H1 (cell line): Measurements from ENCODE around the gene RFPL3. TPM values are rescaled to one million over a fixed set of nuclear protein-coding genes. Genes with fewer than 3 reads are reported as not detected.

ENCODE experiments used
- CTCF ChIA-PET: fragments of 300-600 bp; sonication (Branson Sonifier 250); formaldehyde crosslinking; loops from one replicate; lab custom pipeline; 2021; ENCODE audit not compliant: partially characterized antibody; lab: Charles Lee
- POLR2A ChIA-PET: fragments of 300-600 bp; sonication (Branson Sonifier 250); formaldehyde crosslinking; loops from one replicate; lab custom pipeline; 2021; ENCODE audit warnings: inconsistent platforms; ENCODE audit not compliant: partially characterized antibody; lab: Charles Lee
- DNase-seq, 2 experiments: peaks; one replicate each; pipeline versions ENCODE4 v3.0.0 to v3.0.0-alpha.2; 2010 to 2022; ENCODE audit warnings: low spot score in 2 of 2, low read depth in 1 of 2, mixed read lengths in 1 of 2
- FAIRE-seq: peaks from 2 replicates; lab custom pipeline; 2011; peaks lifted over from hg19 to GRCh38; lab: Jason Lieb, UNC
- H2AFZ ChIP-seq: 2 replicates; pipeline ENCODE4 v1.8.1; 2012; ENCODE audit warnings: low read length, inconsistent platforms
- H2AK5ac ChIP-seq: 2 replicates; pipeline ENCODE4 v1.6.1; 2013; ENCODE audit warnings: low read depth, low read length
- H2BK120ac ChIP-seq: replicated peaks from 2 replicates; pipeline ENCODE3; 2013; ENCODE audit warnings: low read depth, low read length, inconsistent platforms
- H2BK12ac ChIP-seq: 2 replicates; pipeline ENCODE4 v1.6.1; 2013; ENCODE audit warnings: low read depth, low read length
- H2BK15ac ChIP-seq: 2 replicates; pipeline ENCODE4 v1.6.1; 2013; ENCODE audit warnings: low read length
- H2BK20ac ChIP-seq: 2 replicates; pipeline ENCODE4 v1.6.1; 2013; ENCODE audit warnings: low read length
- H2BK5ac ChIP-seq: 2 replicates; pipeline ENCODE4 v1.6.1; 2013; ENCODE audit warnings: low read depth, low read length
- H3K14ac ChIP-seq: 2 replicates; pipeline ENCODE4 v1.6.1; 2013; ENCODE audit warnings: inconsistent platforms; ENCODE audit not compliant: insufficient read length
- H3K18ac ChIP-seq: 2 replicates; pipeline ENCODE4 v1.6.1; 2013; ENCODE audit warnings: low read length; ENCODE audit errors: extremely low read depth
- H3K23ac ChIP-seq: 2 replicates; pipeline ENCODE4 v1.6.1; 2013; ENCODE audit warnings: inconsistent platforms; ENCODE audit not compliant: insufficient read length
- H3K23me2 ChIP-seq: 2 replicates; pipeline ENCODE4 v1.6.1; 2013; ENCODE audit warnings: low read depth, low read length
- H3K27ac ChIP-seq: 2 replicates; pipeline ENCODE4 v1.6.1; 2011; ENCODE audit warnings: low read depth, low read length, inconsistent platforms
- H3K27me3 ChIP-seq, 4 experiments: replicated peaks in 1 of 4; 1 replicate in 1 of 4; 2 replicates in 3 of 4; pipeline versions ENCODE4 v1.6.1 to v1.8.1; 2011 to 2013; ENCODE audit warnings: low read length in 3 of 4, mild to moderate bottlenecking in 3 of 4, inconsistent platforms in 2 of 4, mixed read lengths in 2 of 4, moderate library complexity in 1 of 4; ENCODE audit not compliant: control insufficient read depth in 3 of 4, insufficient read depth in 3 of 4; ENCODE audit errors: extremely low read depth in 1 of 4
- H3K36me3 ChIP-seq, 4 experiments: 2 replicates each; pipeline versions ENCODE4 v1.6.1 to v1.8.1; 2011 to 2013; ENCODE audit warnings: mild to moderate bottlenecking in 4 of 4, low read length in 3 of 4, moderate library complexity in 2 of 4, control low read depth in 1 of 4, inconsistent platforms in 1 of 4; ENCODE audit not compliant: insufficient read depth in 4 of 4, control insufficient read depth in 2 of 4
- H3K4ac ChIP-seq: replicated peaks from 2 replicates; pipeline ENCODE3; 2013; ENCODE audit warnings: low read length, low read depth, mixed read lengths, inconsistent platforms; ENCODE audit not compliant: insufficient read length
- H3K4me1 ChIP-seq, 4 experiments: replicated peaks in 1 of 4; 1 replicate in 1 of 4; 2 replicates in 3 of 4; pipeline versions ENCODE4 v1.6.1 to v1.8.1; 2011 to 2013; ENCODE audit warnings: low read length in 3 of 4, inconsistent platforms in 2 of 4, mixed read lengths in 1 of 4; ENCODE audit not compliant: insufficient read depth in 4 of 4, control insufficient read depth in 3 of 4
- H3K4me2 ChIP-seq, 2 experiments: 2 replicates each; pipeline versions ENCODE4 v1.6.1 to v1.8.1; 2011 to 2013; ENCODE audit warnings: low read depth in 2 of 2, low read length in 2 of 2, control low read depth in 1 of 2, inconsistent platforms in 1 of 2, mild to moderate bottlenecking in 1 of 2; ENCODE audit not compliant: insufficient read depth in 1 of 2
- H3K4me3 ChIP-seq, 4 experiments: fragments of 200-600, 300-600 bp in 1 of 4; sonication (generic), shearing (Covaris generic), sonication (Bioruptor Twin) in 1 of 4; 2 replicates each; pipeline versions ENCODE4 v1.5.1 to v1.8.1; 2011 to 2016; ENCODE audit warnings: low read length in 4 of 4, low read depth in 3 of 4, control low read depth in 2 of 4, inconsistent platforms in 2 of 4, mild to moderate bottlenecking in 2 of 4, mixed read lengths in 1 of 4, moderate library complexity in 1 of 4; ENCODE audit not compliant: insufficient read depth in 2 of 4; ENCODE audit errors: extremely low read depth in 1 of 4
- H3K56ac ChIP-seq: replicated peaks from 2 replicates; pipeline ENCODE3; 2013; ENCODE audit warnings: low read depth, mild to moderate bottlenecking, mixed read lengths, low read length, inconsistent platforms; ENCODE audit not compliant: insufficient read length
- H3K79me1 ChIP-seq: 2 replicates; pipeline ENCODE4 v1.6.1; 2013; ENCODE audit warnings: low read depth, low read length, control low read depth
- H3K79me2 ChIP-seq, 2 experiments: 2 replicates each; pipeline versions ENCODE4 v1.6.1 to v1.8.1; 2012 to 2013; ENCODE audit warnings: low read length in 2 of 2, mild to moderate bottlenecking in 2 of 2, inconsistent platforms in 1 of 2; ENCODE audit not compliant: insufficient read depth in 2 of 2, control insufficient read depth in 1 of 2
- H3K9ac ChIP-seq, 4 experiments: replicated peaks in 1 of 4; 1 replicate in 1 of 4; 2 replicates in 3 of 4; pipeline versions ENCODE4 v1.6.1 to v1.8.1; 2011 to 2013; ENCODE audit warnings: low read depth in 3 of 4, low read length in 3 of 4, control low read depth in 2 of 4, mild to moderate bottlenecking in 2 of 4, moderate library complexity in 2 of 4, inconsistent platforms in 1 of 4; ENCODE audit errors: extremely low read depth in 1 of 4
- H3K9me3 ChIP-seq, 2 experiments: 2 replicates each; pipeline versions ENCODE4 v1.6.1 to v1.8.1; 2012 to 2013; ENCODE audit warnings: mild to moderate bottlenecking in 2 of 2, moderate library complexity in 2 of 2, control low read depth in 1 of 2, inconsistent platforms in 1 of 2, low read depth in 1 of 2, low read length in 1 of 2, mixed read lengths in 1 of 2; ENCODE audit not compliant: insufficient read depth in 2 of 2
- H4K20me1 ChIP-seq, 2 experiments: replicated peaks in 1 of 2; 2 replicates each; pipeline versions ENCODE3 to v1.8.1; 2011 to 2013; ENCODE audit warnings: inconsistent platforms in 2 of 2, low read length in 2 of 2, mild to moderate bottlenecking in 1 of 2; ENCODE audit not compliant: insufficient read depth in 2 of 2, control insufficient read depth in 1 of 2
- H4K5ac ChIP-seq: 2 replicates; pipeline ENCODE4 v1.6.1; 2013; ENCODE audit warnings: low read length, low read depth, mixed read lengths, inconsistent platforms; ENCODE audit not compliant: insufficient read length
- H4K8ac ChIP-seq: 2 replicates; pipeline ENCODE4 v1.8.0; 2013; ENCODE audit warnings: mild to moderate bottlenecking, moderate library complexity, low read length, inconsistent platforms; ENCODE audit not compliant: insufficient read depth; ENCODE audit errors: extremely low read depth
- H4K91ac ChIP-seq: replicated peaks from 2 replicates; pipeline ENCODE3; 2013; ENCODE audit warnings: low read length, mixed read lengths, inconsistent platforms; ENCODE audit not compliant: insufficient read length
- NANOG ChIP-seq: IDR thresholded peaks from 2 replicates; pipeline ENCODE4 v1.6.1; 2011; ENCODE audit warnings: low read length, low read depth, mild to moderate bottlenecking, inconsistent platforms; ENCODE audit not compliant: insufficient read depth, poor library complexity, severe bottlenecking
- RAD21 ChIP-seq, 2 experiments: IDR thresholded peaks in 1 of 2; conservative IDR thresholded peaks in 1 of 2; 2 replicates each; pipeline ENCODE4 v1.6.1; 2011; ENCODE audit warnings: low read depth in 2 of 2, low read length in 2 of 2, improper control_type of control experiment in 1 of 2, inconsistent platforms in 1 of 2, mild to moderate bottlenecking in 1 of 2, moderate library complexity in 1 of 2
- TAF1 ChIP-seq: IDR thresholded peaks from 2 replicates; pipeline ENCODE4 v1.6.1; 2011; ENCODE audit warnings: mild to moderate bottlenecking, low read depth, low read length
- TAF7 ChIP-seq: optimal IDR thresholded peaks from 2 replicates; pipeline ENCODE3; 2011; ENCODE audit warnings: low read depth, mild to moderate bottlenecking, inconsistent platforms, low read length, moderate library complexity, borderline replicate concordance
- WGBS, 2 experiments: shearing (Covaris generic) in 1 of 2; methylation state at CpG; one replicate each; pipeline versions ENCODE4 v1.1.6 to v1.1.7; 2013 to 2015; ENCODE audit warnings: low lambda C conversion rate in 2 of 2, mixed read lengths in 2 of 2, inconsistent platforms in 1 of 2, low coverage in 1 of 2, missing lambda C conversion rate in 1 of 2; ENCODE audit not compliant: insufficient replicate concordance in 2 of 2, insufficient coverage in 1 of 2, insufficient read length in 1 of 2; ENCODE audit errors: extremely low coverage in 1 of 2, missing lambda C conversion rate in 1 of 2; 5-methylcytosine and 5-hydroxymethylcytosine counted together
- polyA plus RNA-seq, 7 experiments: library from polyadenylated mRNA; depleted of rRNA in 3 of 7; stranded (reverse) in 5 of 7; unstranded in 2 of 7; fragments of >200 nt in 5 of 7; fragments of 200-250 nt in 2 of 7; gene quantifications; 1 replicate in 5 of 7; 2 replicates in 1 of 7; 4 replicates in 1 of 7; pipeline versions ENCODE4 v1.2.1 to v1.2.3, GENCODE V29; 2011 to 2013; ENCODE audit warnings: missing spikeins in 2 of 7, mixed read lengths in 2 of 7
- total RNA-seq: library from RNA; stranded (reverse); fragmentation: NEBNext Ultra II Directional; extraction: Animal tissue kit (Norgen Biotek cat#: 25700); gene quantifications from 2 replicates; pipeline ENCODE4 v1.2.1, GENCODE V29; 2021

Gene RFPL3
- total and polyA plus RNA-seq, 2 of the 8 experiments (the other 6 are each of a cell fraction or from before 2014, with no cell fraction given) = 0.08 to 0.24 TPM

DNA sequence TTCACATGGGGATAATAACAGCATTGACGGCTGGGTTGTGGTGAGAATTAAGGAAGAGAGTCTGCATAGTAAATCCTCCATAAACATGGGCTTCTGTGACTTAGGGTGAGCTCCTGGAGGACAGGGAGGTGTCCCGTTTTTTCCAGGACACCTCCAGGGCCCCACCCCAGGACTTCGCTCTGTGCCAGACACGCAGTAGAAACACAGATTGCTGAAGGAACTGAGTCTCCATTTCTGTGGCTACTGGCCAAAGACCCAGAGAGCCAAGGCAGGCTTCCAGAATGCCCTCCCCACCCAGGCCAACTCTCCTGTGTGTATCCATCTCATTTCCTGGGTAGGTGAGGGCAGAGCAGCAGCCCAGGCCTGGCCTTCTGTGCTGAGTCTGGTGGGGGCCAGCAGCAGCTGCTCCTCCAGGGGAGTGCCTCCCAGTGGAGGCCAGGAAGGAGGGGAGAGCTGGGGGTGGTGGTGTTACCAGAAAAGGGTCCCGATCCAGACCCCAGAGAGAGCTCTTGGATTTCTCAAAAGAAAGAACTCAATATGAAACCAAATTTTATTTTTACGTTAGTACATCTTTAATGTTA is 9.5 kb upstream of the RFPL3 start:
- H2BK5ac ChIP-seq = no peak overlapping the region
- H3K4me1 ChIP-seq = no peaks in the 10 kb centered on the region; a peak in 1 of 7 replicates
- H3K79me2 ChIP-seq = no peaks in the 10 kb centered on the region
- no peak for FAIRE-seq
- ChIA-PET CTCF (interaction anchor here (0.8 to 3.3 kb wide), 5 partner anchors 8 to 141 kb away, joined by 3 to 11 read pairs (median 5); no protein-coding TSS in a partner anchor), POLR2A (interaction anchor here (0.6 to 1.2 kb wide), 3 partner anchors 11 to 146 kb away, joined by 3 read pairs; no protein-coding TSS in a partner anchor)
- no peak for TF ChIP-seq RAD21 (IDR thresholded peaks at IDR 0.05 in 1 of 2, conservative IDR thresholded peaks at IDR 0.05 in 1 of 2; ENCODE audit: low read depth in 2 of 2, low read length in 2 of 2)
- no peak for TF ChIP-seq NANOG
- TF ChIP-seq TAF1 = no peak
- no peak for TF ChIP-seq TAF7
- no peak overlapping the region for H2BK15ac ChIP-seq
- H3K14ac ChIP-seq = no peak overlapping the region
- no peak overlapping the region for H2BK120ac ChIP-seq
- no peaks in the 10 kb centered on the region for H4K20me1 ChIP-seq
- no peaks in the 10 kb centered on the region for H3K23me2 ChIP-seq
- no peak overlapping the region for H2BK20ac ChIP-seq
- 93% methylated on average over 6 of the region's 6 CpGs; no CpG with 5 or more reads in 1 of the 2 experiments for WGBS, 2 experiments
- no peak overlapping the region for H2AFZ ChIP-seq
- H3K27me3 ChIP-seq = no peaks in the 10 kb centered on the region
- no peak overlapping the region for H3K4me3 ChIP-seq
- H3K9ac ChIP-seq = no peak overlapping the region
- no peak overlapping the region for H2AK5ac ChIP-seq
- H3K9me3 ChIP-seq = no peaks in the 10 kb centered on the region
- H4K5ac ChIP-seq = no peak overlapping the region
- H3K27ac ChIP-seq = no peak overlapping the region
- H3K36me3 ChIP-seq = no peaks in the 10 kb centered on the region
- H3K79me1 ChIP-seq = no peaks in the 10 kb centered on the region
- no peak overlapping the region for H3K4me2 ChIP-seq
- H3K4ac ChIP-seq = no peak overlapping the region
- no peak for DNase-seq
- no peak overlapping the region for H3K23ac ChIP-seq
- no peak overlapping the region for H3K18ac ChIP-seq
- no peak overlapping the region for H3K56ac ChIP-seq
- H2BK12ac ChIP-seq = no peak overlapping the region
- no peak overlapping the region for H4K8ac ChIP-seq
- no peak overlapping the region for H4K91ac ChIP-seq
